NCI-H146 (cell line): Measurements from ENCODE around the gene SMARCC2.

ENCODE experiments used
- DNase-seq: peaks from one replicate; lab custom pipeline; 2025; lab: John Stamatoyannopoulos, UW

The SMARCC2 gene

GRCh38 chr12:56152132-56152755, 37.0 kb downstream of the SMARCC2 start, which contains the start of gene MYL6B:
Gene MYL6B (plus strand): TSS chr12:56152587. CDS start chr12:56153919, 1,332 bp downstream.
- DNase-seq, result peak; percentile 94

GRCh38 chr12:56151672-56152131, 37.6 kb downstream of the SMARCC2 start:
- DNase-seq, result peak; percentile 86

- no peak for DNase-seq
Measured at GRCh38 chr12:56150563-56150962, 38.7 kb downstream of the SMARCC2 start.

GRCh38 chr12:56146492-56147460, 42.5 kb downstream of the SMARCC2 start:
- no peak for DNase-seq

- DNase-seq, result no peak
Measured at GRCh38 chr12:56145217-56145616, 44.1 kb downstream of the SMARCC2 start.

- DNase-seq, result no peak
Measured at GRCh38 chr12:56143870-56144269, 45.4 kb downstream of the SMARCC2 start.

GRCh38 chr12:56143217-56143616, 46.1 kb downstream of the SMARCC2 start:
- no peak for DNase-seq

- no peak for DNase-seq
Measured at GRCh38 chr12:56141946-56142784, 47.1 kb downstream of the SMARCC2 start.

- no peak for DNase-seq
Measured at GRCh38 chr12:56137853-56138571, 51.3 kb downstream of the SMARCC2 start.

- DNase-seq, result no peak
Measured at GRCh38 chr12:56134897-56135296, 54.4 kb downstream of the SMARCC2 start.

- DNase-seq, result no peak
Measured at GRCh38 chr12:56130876-56131275, 58.4 kb downstream of the SMARCC2 start.

- no peak for DNase-seq
Measured at GRCh38 chr12:56129942-56130495, 59.3 kb downstream of the SMARCC2 start.

GRCh38 chr12:56129206-56129941, 59.9 kb downstream of the SMARCC2 start:
- peak; percentile 81 for DNase-seq

GRCh38 chr12:56128670-56129205, 60.5 kb downstream of the SMARCC2 start:
- no peak for DNase-seq

- peak; percentile 100 for DNase-seq
Measured at GRCh38 chr12:56127888-56128669, 61.2 kb downstream of the SMARCC2 start, which contains the start of gene ESYT1. Gene ESYT1 (plus strand): TSS chr12:56128267. CDS start chr12:56128320, 53 bp downstream.

- no peak for DNase-seq
Measured at GRCh38 chr12:56127485-56127887, 61.8 kb downstream of the SMARCC2 start.

GRCh38 chr12:56126732-56127239, 62.5 kb downstream of the SMARCC2 start:
- no peak for DNase-seq

- no peak for DNase-seq
Measured at GRCh38 chr12:56124133-56124532, 65.2 kb downstream of the SMARCC2 start.

GRCh38 chr12:56122637-56123036, 66.6 kb downstream of the SMARCC2 start:
- DNase-seq, result peak; percentile 79
